SK-MEL-5 (cell line): ENCODE data around the gene CEP44. TPM values are rescaled to one million over a fixed set of nuclear protein-coding genes. Genes with fewer than 3 reads are reported as not detected.

Source experiments
- DNase-seq: peaks from one replicate; pipeline ENCODE4 v3.0.0-alpha.2; 2016; ENCODE audit warnings: low read depth, low spot score
- in situ Hi-C: cut with HindIII; loops from 2 replicates; pipeline ENCODE4 v1.10.0; 2016; ENCODE audit warnings: low sequenced_read_pairs, high pct_unique_total_duplicates, low pct_unique_long_range_greater_than_20kb
- total RNA-seq: library from RNA; depleted of rRNA; stranded (reverse); fragments of >200 nt; shearing (Covaris generic); gene quantifications from 2 replicates; pipeline ENCODE4 v1.2.3, GENCODE V29; 2014

Gene CEP44
- total RNA-seq, 1 experiment from 2014 or later = 14.0 TPM

DNA sequence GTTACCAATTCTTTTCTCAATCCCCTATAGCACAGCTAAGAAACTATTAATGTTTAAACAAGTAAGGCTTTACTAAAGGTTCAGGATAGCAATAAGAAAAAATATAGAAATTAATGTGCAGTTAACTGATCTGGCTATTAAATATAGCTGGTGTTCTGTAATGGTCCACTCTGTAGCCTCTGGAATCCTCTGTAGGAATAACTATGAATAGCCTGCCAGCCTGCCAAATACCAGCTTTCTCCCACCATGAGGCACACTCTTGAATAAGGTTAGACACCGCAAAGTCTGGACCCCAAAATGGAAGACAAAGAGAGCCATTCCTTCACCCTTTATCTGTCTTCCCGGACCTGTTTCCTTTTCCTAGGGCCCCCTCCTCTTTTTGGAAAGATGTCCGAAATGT, 30.6 kb downstream of the CEP44 start:
- no peak for DNase-seq
- in situ Hi-C loops = no loop called here

DNA sequence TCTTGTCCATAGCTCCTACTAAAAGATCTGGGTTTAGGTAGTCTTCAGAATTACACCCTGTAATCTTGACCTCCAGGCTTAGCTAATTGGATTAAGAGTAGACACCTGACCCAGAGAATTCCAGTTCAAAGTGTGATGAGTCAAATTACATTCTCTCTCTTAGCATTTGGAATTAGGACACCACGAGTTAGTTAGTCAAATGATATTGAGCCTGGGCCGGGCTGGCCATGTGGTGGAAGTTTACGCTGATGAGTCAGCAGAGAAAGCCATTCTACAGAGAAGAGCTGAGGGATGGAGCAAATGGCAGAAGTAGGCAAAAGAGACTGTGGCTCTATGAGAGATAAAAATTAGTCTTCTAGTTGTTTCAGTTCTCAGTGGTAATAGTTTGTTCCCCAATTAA, 31.1 kb downstream of the CEP44 start:
- in situ Hi-C loops = no loop called here
- no peak for DNase-seq

DNA sequence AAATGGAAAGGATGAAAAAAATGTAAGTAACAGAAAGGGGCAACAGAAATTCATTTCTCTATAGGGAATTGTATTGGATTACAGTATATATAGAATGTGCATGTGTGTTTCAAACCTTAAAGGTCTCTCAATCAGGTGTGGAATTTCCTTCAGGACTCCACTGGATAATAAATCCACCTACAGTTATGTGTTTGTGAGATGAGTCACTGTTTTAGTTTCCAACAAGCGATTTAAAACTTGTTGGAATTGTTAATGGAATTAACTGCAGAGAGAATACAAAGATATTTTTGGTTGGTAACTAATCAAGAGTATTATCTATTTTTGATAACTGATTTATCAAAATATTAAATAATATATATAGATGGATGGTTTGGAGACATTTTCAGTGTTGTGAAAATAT, 32.8 kb downstream of the CEP44 start:
- DNase-seq = no peak
- in situ Hi-C loops = no loop called here

DNA sequence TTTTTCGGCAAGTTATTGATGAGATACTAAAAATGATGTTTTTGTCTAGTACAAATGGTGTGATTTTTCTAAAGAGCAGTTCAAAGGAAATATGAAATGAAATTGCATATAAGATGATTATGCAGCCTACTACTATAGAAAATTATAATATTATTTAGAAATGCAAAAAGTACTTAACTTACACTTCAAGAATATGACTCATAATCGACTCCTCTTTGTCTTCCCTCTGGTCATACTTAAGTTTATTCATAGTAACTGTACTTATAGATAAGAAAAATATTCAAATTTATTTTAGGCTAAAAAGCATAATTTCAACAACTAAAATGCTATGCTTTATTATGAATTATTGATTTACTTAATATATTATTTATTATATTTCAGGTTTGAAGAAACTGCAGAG, 33.2 kb downstream of the CEP44 start:
- in situ Hi-C loops = no loop called here
- no peak for DNase-seq

DNA sequence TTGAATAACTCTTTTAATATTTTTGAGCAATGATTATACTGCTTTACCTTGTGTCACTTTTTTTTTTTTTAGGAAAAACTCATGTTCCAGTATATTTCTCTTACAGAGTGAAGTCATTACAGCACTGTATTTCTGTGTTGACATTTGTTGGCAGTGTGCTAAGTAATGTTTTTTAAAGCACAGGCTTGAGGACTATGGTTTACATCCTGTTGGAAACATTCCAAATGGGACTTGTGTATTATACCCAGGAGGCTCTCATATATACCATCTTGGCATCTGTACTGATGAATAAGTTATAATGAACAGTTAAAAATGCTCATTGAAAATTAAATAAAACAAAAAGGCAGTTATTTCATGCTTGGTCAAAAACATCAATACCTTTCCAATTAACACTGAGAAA, 33.8 kb downstream of the CEP44 start:
- in situ Hi-C loops = no loop called here
- no peak for DNase-seq

DNA sequence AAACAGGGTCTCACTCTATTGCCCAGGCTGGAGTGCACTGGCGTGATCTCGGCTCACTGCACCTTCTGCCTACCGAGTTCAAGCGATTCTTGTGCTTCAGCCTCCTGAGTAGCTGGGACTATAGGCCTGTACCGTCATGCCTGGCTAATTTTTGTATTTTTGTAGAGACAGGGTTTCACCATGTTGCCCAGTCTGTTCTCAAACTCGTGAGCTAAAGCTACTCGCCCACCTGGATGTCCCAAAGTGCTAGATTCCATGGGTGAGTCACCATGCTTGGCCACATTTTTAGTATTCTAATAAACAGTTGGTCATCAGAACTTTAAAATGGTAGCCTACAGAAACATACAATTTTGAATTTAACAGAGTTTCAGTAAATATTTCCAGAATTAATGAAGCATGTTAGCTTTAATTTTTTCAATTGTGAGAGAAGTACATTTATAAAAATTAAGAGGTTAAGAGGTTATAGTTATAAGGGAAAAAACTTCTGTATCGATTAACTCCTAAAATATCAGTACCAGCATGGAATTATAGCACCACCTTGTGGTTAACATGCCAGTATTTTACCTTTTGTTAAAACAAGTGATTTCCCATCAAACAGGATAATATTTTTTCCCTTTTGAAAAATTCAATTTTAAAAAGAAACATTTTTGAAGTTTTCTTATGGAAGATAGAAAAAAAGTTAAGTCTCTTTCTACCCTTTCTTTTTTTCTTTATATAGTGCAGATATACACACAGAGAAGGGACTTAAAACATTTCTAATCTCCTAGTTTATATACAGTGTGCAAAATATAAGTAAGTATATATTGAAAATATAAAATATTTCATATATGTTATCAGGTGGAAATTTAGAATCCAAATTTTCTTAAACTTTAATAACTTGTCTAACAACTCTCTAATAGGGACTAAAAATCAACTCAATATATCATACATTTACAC, 35.4 kb downstream of the CEP44 start:
- in situ Hi-C loops = no loop called here
- DNase-seq = peak; percentile 58

DNA sequence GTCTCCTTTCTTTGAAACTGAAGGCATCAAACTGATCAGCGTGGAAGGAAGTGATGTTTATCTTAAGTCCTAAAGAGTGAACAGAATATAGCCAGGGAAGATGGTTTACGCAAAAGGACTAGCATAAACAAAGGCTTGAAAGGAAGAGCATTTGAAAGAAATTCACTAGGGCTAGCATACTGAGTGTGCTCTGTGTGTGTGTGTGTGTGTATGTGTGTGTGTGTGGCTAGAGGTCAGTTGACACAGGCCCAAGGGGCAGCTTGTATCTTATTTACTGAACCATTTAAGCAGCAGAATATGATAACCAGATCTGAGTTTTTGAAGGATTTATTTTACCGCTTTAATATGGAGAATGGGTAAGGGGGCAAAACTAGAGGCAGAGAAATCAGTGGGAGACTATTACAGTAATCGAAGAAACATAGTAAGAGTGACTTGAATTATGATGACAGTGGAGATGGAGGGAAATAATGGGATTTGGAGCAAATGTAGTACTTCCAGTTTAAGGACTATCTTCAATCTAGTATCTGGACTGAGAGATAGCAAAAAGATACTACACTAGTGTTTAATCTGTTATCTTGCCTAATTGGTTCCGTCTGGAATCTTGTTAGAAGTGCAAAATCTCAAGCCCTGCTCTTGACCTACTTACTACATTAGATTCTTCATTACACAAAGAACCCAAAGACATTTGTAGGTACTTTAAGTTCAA, 36.9 kb downstream of the CEP44 start:
- DNase-seq = no peak
- in situ Hi-C loops = no loop called here

DNA sequence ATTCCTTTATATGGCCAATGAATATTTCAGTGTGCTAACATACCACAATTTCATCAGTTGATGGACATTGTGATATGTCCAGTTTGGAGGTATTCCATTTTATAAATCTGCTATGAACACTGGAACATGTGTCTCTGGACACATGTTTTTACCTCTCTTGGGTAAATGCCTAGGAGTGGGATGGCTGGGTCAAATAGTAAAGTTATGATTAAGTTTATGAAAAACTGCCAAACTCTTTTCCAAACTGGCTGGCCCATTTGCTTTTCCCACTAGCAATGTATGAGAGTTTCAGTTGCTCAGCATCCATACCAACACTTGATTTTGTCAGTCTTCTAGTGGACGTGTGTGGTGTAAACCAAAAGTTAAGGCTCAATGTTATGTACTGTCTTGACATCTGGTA, 40.5 kb downstream of the CEP44 start:
- in situ Hi-C loops = no loop called here
- no peak for DNase-seq

DNA sequence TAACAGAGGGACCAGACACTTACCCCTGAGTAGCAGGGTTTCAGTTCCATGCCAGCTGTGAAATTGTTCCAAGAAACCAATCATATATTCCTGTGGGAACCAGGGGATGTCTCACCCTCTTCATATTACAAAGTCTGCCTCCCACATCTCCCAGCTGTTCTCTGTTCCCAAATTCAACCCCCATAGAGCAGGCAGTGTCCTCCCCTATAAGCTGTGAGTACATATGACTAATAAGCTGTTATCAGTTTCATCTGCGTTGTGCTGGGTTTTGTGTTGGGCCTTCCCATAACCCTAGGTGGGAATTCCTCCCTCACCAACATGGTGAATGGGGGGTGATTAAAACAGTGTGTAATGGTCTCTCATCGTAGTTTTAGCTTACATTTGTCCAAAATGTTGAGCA, 41.0 kb downstream of the CEP44 start:
- in situ Hi-C loops = no loop called here

DNA sequence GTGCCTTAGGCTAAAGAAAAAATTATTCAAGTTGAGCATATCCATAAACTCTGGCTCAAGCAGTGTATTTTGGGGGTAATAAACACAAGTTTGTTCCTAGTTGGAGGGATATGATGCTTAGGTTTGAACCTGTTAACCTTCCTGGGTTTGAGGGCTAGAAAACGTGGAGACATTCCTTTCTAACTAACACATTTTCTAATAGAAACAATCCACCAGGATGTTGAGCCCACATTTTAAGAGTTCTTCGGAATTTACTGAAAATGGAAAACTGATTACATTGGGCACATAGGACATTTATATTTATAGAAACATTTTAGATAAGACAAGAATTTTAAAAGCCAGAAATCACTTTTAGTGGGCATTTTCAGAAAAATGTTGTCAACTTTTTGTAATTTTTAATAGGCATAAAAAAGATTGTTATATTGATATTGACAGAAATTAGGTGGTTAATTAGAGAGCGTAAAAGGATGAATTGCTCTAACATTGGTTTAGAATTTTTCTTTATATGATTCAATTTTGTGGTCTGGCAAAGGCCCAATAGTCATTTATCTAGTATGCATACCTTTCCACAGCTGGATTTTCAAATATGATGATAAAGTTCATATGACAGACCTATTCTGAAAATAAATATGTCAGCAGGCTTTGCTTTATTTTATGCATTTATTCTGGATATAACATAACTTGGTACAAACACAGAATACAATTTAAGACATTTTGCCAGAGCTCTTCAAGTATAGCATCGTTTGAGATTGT, 49.2 kb downstream of the CEP44 start:
- in situ Hi-C loops = no loop called here

More for the DNA sequence above, 41.0 kb downstream of the CEP44 start:
- no peak for DNase-seq

DNA sequence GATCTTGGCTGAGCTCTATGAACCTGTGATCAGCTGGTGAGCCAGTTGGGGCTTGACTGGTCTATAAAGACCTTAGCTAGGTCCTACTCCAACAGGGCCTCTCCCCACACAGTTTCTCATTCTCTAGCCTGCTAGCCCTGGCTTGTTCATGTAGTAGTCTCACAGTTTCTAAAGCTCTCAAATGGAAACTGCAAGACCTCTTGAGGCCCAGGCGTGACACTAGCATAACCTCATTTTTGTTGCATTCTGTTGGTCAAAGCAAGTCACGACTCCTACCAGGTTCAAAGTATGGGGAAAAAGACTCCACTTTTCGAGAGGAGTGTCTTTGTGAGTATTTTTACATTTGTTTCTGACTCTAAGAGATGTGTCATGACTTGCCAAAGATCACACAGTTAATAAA, 50.9 kb downstream of the CEP44 start:
- no peak for DNase-seq
- in situ Hi-C loops = no loop called here

More for the DNA sequence above, 49.2 kb downstream of the CEP44 start:
- DNase-seq = no peak

DNA sequence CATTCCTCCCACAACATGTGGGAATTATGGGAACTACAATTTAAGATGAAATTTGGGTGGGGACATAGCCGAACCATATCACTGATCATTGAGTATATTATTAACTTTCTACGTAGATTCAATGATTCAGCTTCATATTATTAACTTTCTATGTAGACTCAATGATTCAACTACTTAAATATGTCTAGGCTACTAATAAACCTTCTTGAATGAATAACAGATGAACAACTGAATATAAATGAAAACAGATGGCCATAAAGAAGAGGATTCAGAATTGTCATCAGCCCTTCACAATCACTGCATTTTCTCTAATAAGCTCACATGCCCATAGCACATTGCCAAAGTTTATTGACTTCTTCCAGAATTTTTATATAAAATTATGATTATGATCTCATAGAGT, 57.0 kb downstream of the CEP44 start:
- in situ Hi-C loops = no loop called here
- no peak for DNase-seq

DNA sequence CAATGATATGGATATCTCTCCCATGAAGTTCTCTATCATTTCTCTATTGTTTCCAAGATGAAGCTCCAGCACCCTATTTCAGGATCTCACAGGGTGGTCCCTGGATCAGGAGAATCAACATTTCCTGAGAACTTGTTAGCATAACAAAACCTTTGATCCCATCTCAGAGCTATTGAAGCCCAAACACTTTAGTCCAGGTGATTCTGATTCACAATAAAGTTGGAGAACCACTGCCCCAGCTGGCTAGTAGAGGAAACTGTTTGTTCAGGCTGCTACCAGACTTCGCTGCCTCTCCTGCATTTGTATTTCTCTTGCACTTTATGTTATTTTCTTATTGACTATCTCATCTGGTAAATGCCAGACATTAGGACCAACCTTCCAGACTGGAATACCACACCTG, 65.4 kb downstream of the CEP44 start:
- in situ Hi-C loops = no loop called here
- DNase-seq = no peak

DNA sequence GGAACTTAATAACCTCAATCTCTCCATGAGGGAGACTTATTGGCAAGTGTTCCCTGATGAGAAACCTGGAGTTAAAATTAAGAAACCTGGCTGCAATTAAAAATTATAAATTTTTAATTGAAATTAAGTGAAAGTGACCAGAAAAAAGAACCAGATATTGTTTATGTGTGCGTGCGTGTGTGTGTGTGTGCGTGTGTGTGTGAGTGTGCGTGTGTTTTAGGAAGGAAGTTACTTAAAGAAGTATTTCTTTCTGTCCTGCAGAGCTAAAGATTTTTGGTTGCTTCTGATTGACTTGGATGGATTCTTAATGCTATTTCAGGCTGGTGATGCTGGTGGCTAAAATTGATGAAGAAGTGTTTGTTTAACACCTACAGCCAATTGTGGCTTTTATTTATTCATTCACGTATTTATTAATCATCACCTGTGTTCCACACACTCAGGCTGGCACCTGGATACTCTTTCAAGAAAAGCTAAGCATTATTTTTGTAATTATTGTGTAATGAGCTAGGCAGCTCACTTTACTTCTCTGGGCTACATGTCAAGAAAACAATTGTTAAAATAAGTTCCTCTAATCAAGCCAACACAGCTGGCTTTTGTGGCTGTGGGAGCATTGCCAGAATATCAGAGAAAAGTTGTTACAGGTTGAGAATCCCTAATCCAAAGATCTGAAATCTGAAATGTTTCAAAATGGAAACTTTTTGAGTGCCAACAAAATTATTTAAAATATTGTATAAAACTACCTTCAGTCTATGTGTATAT, 68.5 kb downstream of the CEP44 start:
- in situ Hi-C loops = no loop called here
- DNase-seq = no peak

DNA sequence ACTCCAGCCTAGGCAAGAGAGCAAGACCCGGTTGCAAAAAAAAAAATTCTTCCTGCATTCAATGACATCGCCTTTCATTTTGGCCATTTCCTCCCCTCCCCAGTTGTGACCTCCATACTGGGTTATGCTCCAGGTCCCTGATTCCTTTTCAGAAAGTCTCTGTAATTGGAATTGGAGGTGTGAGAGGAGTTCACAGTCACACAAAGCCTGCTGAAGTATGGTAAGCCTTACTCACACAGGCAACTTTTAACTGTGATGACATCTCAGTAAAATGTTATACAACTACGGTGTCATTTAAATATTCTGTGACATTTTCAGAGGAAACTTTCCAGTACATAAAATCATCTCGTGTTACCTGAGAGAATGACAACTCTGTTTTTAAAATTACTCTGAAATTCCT, 73.6 kb downstream of the CEP44 start:
- in situ Hi-C loops = no loop called here
- DNase-seq = no peak

DNA sequence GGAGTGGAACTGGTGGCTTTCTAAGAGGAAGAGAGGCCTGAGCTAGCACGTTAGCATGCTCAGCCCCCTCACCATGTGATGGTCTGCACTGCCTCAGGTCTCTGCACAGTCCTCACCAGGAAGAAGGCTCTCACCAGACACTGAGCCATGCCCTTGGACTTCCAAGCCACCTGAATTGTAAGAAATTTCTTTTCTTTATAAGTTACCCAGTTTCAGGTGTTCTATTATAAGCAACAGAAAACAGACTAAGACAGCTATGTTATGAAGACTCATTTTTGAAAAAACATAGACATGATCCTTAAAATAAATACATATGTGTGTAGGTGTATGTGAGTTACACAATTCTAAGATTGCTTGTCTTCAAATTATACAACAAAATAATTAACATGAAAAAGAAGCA, 74.7 kb downstream of the CEP44 start:
- in situ Hi-C loops = no loop called here

DNA sequence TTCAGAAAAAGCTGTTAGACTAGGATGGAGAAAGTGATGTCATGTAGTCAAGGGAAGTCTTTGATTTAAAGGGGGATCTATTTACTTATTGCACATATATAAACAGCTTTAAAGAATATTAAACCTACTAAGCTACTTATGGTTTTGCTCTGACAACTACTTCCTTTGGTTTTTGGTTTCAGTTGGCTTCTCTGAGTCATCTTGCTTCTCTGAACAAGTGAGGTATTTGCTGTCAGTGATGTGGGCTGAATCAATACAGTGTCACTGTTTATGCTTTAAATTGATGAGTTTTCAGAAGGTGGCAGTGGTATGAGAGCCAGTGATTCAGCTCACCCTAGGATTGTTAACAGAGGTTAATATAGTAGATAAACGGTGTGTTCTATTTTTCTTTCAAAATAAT, 75.1 kb downstream of the CEP44 start:
- in situ Hi-C loops = no loop called here
- no peak for DNase-seq

More for the DNA sequence above, 74.7 kb downstream of the CEP44 start:
- no peak for DNase-seq

DNA sequence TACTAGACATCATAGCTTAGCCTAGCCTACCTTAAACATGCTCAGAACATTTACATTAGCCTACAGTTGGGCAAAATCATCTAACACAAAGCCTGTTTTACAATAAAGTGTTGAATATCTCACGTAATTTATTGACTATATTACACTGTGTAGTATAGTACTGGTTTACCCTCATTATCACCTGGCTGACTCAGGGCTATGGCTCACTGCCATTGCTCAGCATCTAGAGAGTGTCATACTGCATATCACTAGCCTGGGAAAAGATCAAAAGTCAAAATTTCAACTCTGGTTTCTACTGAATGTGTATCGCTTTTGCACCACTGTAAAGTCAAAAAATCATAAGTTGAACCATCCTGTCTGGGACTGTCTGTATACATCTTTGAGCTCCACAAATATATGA, 78.6 kb downstream of the CEP44 start:
- in situ Hi-C loops = no loop called here

More for the DNA sequence above, 78.6 kb downstream of the CEP44 start:
- no peak for DNase-seq
